Measurements from ENCODE around the gene PAPPA.

Gene PAPPA

DNA sequence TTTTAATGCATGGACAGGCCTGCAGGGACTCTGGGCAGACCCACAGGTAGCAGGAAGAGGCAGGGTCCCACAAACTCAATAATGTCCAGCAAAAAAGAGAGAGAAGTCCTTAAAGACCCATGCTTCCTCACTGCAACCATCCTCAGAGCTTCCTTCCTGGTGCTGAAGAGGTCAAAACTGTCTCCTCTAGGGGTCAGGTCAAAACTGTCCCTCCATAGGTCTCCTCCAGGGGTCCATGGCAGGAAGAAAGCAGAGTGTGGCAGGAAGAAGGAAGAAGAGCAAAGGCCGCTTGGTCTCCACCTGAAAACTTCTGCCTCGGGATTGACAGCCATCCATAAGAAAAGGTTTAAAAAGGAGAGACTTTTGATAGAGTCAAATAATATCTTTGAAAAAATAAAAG is 271.7 kb downstream of the PAPPA start:
- no peak for DNase-seq (ENCODE audit: low read depth)
- TF ChIP-seq, protein P1, sequence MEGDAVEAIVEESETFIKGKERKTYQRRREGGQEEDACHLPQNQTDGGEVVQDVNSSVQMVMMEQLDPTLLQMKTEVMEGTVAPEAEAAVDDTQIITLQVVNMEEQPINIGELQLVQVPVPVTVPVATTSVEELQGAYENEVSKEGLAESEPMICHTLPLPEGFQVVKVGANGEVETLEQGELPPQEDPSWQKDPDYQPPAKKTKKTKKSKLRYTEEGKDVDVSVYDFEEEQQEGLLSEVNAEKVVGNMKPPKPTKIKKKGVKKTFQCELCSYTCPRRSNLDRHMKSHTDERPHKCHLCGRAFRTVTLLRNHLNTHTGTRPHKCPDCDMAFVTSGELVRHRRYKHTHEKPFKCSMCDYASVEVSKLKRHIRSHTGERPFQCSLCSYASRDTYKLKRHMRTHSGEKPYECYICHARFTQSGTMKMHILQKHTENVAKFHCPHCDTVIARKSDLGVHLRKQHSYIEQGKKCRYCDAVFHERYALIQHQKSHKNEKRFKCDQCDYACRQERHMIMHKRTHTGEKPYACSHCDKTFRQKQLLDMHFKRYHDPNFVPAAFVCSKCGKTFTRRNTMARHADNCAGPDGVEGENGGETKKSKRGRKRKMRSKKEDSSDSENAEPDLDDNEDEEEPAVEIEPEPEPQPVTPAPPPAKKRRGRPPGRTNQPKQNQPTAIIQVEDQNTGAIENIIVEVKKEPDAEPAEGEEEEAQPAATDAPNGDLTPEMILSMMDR (conservative IDR thresholded peaks at IDR 0.05; ENCODE audit: low read depth, low read length): no peak
- H3K4me3 ChIP-seq (ENCODE audit: low read depth, low read length): no peak overlapping the region

DNA sequence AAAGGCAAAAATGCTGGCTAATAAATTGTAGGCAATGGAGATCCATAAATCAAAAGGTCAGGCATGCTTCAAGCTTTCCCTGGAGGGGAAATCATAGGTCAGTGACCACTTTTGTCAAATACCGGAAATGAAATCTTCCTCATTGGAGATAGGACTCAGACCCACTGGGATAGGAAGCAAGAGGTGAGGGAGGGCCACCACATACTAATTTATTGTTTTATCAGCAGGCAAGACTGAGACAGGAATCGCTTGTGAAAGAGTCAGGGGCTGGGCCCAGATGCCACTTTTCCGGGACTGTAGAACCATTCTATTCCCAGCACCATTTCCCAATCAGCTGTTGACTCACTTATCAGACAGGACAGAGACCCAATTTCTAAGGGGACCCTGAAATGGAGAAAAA is 277.3 kb downstream of the PAPPA start:
- no peak for DNase-seq (ENCODE audit: low read depth)
- H3K4me3 ChIP-seq (ENCODE audit: low read depth, low read length): no peak overlapping the region
- TF ChIP-seq, protein P1 (conservative IDR thresholded peaks at IDR 0.05; ENCODE audit: low read depth, low read length): no peak

- TF ChIP-seq, protein P1 (conservative IDR thresholded peaks at IDR 0.05; ENCODE audit: low read depth, low read length): no peak
- no peak overlapping the region for H3K4me3 ChIP-seq (ENCODE audit: low read depth, low read length)
- DNase-seq (ENCODE audit: low read depth): no peak
Measured at GRCh38 chr9:116432051-116432450, 278.5 kb downstream of the PAPPA start.

GRCh38 chr9:116434314-116434713 is 280.7 kb downstream of the PAPPA start:
- no peak for DNase-seq (ENCODE audit: low read depth)
- no peak overlapping the region for H3K4me3 ChIP-seq (ENCODE audit: low read depth, low read length)
- TF ChIP-seq, protein P1 (conservative IDR thresholded peaks at IDR 0.05; ENCODE audit: low read depth, low read length): no peak

- TF ChIP-seq, protein P1 (conservative IDR thresholded peaks at IDR 0.05; ENCODE audit: low read depth, low read length): no peak
- H3K4me3 ChIP-seq (ENCODE audit: low read depth, low read length): no peak overlapping the region
- no peak for DNase-seq (ENCODE audit: low read depth)
Measured at GRCh38 chr9:116435706-116436105, 282.1 kb downstream of the PAPPA start.

DNA sequence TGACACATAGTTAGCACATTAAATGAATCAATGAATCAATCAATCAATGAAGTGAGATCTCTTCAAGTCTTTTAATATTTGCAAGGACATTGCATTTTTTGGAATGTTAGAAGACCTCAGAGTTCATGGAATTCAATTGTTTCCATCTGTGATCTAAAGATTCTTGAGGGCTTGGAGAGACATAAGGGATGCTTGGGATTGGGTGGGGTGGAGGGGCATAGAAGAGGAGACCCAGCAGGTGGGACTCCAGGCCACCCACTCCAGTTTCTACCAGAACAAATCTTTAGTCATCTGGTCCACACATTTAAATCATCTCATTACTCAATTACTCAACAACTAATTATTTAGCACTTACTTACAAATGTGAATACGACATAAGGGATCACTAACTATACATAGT is 282.5 kb downstream of the PAPPA start:
- DNase-seq (ENCODE audit: low read depth): no peak
- no peak overlapping the region for H3K4me3 ChIP-seq (ENCODE audit: low read depth, low read length)
- TF ChIP-seq, protein P1 (conservative IDR thresholded peaks at IDR 0.05; ENCODE audit: low read depth, low read length): no peak

DNA sequence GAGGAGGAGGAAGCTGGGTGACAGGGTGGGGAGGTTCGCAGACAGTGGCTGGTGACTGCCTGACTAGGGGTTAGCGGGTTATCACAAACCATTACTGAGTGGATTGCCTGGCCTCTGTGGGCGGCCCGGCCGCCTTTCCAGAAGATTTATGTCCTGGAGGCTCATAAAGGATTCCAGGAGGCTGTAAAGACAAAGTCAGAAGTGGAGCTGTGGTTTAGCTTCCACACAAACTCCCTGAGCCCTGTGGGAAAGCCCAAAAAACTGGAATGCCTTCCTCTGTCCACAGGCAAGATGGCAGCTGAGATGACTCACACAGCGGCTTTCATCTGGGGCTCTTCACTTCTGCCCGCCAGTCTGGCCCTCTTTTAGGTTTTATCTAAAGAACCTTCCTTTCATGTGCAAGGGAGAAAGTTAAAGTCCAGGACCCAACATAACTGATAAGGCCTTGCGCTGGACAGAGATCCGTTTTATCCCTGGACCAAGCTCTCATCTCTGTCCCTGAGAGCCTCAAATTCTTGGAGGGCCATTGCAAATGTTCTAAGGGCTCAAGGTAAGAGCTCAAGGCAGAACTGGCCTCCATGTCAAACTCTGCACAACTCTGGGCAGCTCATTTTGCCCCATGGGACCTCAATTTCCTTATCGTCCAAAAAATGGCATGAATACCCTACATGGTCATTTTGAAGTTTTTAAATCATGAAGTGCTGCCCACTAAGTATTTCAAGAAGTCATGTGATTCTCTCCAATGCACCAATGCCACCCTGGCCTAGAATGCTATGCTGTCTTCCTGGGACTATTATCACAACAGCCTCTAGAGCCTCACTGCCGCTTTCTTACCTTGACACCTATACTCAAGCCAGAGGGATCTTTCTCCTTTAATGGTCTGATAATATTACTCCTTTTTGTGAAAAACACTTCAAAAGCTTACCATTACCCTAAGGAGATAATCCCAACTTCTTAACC is 284.1 kb downstream of the PAPPA start:
- TF ChIP-seq, protein P1 (conservative IDR thresholded peaks at IDR 0.05; ENCODE audit: low read depth, low read length): no peak
- no peak for DNase-seq (ENCODE audit: low read depth)
- no peak overlapping the region for H3K4me3 ChIP-seq (ENCODE audit: low read depth, low read length)

Data from choroid plexus epithelial cell (primary cell).